Stimulated activated effector memory CD8-positive, alpha-beta T cell treated with anti-CD3 and anti-CD28 coated beads, Interleukin-12 subunit alpha, Interleukin-12 subunit beta, amount 100 ng/mL, for 72 hours (primary cell): Measurements from ENCODE around the gene CSMD2.
"Not testable (repeated sequence)": the region's sequence is repeated elsewhere in the genome, so short reads cannot be mapped to it uniquely, and the experiment has no call there.

Experiments
- ATAC-seq: fragments of 150-1000 bp; cut with Tn5 transposase; 2 replicates; pipeline ENCODE4 v1.10.0; 2021
- DNase-seq, 2 donors: peaks; one replicate each; pipeline ENCODE4 v3.0.0; 2021 to 2022; ENCODE audit warnings: low spot score in 2 of 2
- H3K27ac Mint-ChIP-seq: one replicate; pipeline ENCODE4 v1.8.0; 2022; ENCODE audit warnings: mild to moderate bottlenecking, mixed read lengths
- H3K36me3 Mint-ChIP-seq: one replicate; pipeline ENCODE4 v1.8.0; 2022; ENCODE audit warnings: mild to moderate bottlenecking, mixed read lengths
- H3K4me1 Mint-ChIP-seq: one replicate; pipeline ENCODE4 v1.8.0; 2022; ENCODE audit warnings: mixed read lengths
- H3K4me3 Mint-ChIP-seq: one replicate; pipeline ENCODE4 v1.8.0; 2022; ENCODE audit warnings: mild to moderate bottlenecking, mixed read lengths
- H3K9me3 Mint-ChIP-seq: one replicate; pipeline ENCODE4 v1.8.0; 2022; ENCODE audit warnings: mixed read lengths

The CSMD2 gene

DNA sequence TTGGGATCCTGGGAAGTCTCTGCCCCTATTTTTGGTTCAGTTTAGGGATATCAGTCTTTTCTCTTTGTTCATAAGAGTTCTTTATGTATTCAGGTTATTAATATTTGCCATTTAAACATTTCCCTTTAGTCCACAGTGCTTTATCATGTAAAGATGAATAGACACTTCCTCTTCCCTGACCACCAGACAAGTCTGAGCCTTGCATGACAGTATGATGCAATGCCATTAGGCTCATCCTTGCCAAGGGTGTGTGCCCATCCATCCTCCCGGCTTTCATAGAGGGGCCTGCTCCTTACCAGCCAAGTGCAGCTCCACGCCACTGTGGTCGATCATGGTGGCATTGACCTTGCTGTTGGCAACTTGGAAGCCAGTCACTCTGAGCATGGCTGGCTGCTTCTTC, 640.4 kb downstream of the CSMD2 start:
- ATAC-seq (no peak), DNase-seq (no peak)
- no peak overlapping the region for H3K4me3 Mint-ChIP-seq
- no peak overlapping the region for H3K27ac Mint-ChIP-seq
- H3K36me3 Mint-ChIP-seq, result no peaks in the 10 kb centered on the region
- no peaks in the 10 kb centered on the region for H3K4me1 Mint-ChIP-seq
- no peaks in the 10 kb centered on the region for H3K9me3 Mint-ChIP-seq

- no peaks in the 10 kb centered on the region for H3K4me1 Mint-ChIP-seq
- no peak for DNase-seq
- no peak overlapping the region for H3K27ac Mint-ChIP-seq
- no peak overlapping the region for H3K4me3 Mint-ChIP-seq
- no peaks in the 10 kb centered on the region for H3K9me3 Mint-ChIP-seq
- no peaks in the 10 kb centered on the region for H3K36me3 Mint-ChIP-seq
- ATAC-seq, result no peak
Observed at GRCh38 chr1:33519240-33519884, 645.7 kb downstream of the CSMD2 start.

DNA sequence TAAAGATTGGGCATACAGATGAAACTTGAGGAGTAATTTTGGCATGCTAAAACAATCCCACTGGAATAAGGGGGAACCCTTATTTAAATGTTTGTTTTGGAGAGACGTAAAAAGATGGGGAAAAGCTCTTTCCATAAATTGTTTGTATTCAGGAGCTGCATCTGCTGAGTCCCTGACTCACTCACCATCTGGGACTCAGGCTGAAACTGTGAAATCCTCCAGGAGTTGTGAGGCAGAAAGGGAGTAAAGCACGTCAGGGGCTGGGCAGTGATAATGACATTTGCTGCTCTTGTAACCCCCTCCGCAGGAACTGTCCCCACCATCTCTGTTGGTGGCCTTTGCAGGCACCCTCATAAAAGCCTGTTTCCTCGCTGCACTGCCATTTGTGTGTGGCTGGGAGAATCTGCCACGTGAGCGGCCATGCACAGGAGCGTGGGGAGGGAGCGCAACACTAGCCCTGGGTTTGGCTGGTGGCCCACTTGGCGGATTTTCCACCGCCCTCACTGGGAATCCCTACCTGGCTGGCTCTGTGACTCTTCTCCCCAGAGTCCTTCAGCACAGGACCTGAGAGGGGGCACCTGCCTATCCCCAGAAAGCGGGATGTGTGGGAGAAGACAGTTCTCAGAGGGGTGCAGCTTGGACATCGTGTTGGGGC, 647.3 kb downstream of the CSMD2 start:
- Mint-ChIP-seq H3K27ac (no peak overlapping the region), H3K9me3 (no peaks in the 10 kb centered on the region), H3K4me3 (no peak overlapping the region), H3K36me3 (no peaks in the 10 kb centered on the region), H3K4me1 (no peaks in the 10 kb centered on the region)
- ATAC-seq (no peak), DNase-seq (no peak)

GRCh38 chr1:33516891-33517567, 648.0 kb downstream of the CSMD2 start:
- H3K27ac Mint-ChIP-seq, result no peak overlapping the region
- H3K36me3 Mint-ChIP-seq, result no peaks in the 10 kb centered on the region
- no peak overlapping the region for H3K4me3 Mint-ChIP-seq
- ATAC-seq (no peak), DNase-seq (no peak)
- H3K9me3 Mint-ChIP-seq, result no peaks in the 10 kb centered on the region
- no peaks in the 10 kb centered on the region for H3K4me1 Mint-ChIP-seq

DNA sequence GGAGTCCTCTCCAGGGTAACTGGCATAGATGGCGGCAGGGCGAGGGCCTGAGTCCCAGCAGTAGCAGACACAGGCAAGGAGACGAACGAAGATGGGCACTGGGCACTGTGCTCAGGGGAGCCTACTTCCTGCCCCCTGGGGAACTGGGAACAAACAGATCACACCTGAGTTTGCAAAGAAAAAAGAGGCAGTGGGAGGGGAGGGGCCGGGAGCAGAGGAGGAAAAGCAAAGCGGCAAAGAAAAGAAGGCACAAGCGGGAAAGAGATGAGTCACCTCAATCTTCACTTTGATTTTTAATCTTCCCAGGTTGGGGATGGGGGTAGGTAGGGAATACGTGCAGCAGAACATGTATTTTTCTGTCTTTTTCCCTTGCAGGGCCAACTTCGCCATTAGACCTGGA, 648.6 kb downstream of the CSMD2 start:
- ATAC-seq (no peak), DNase-seq (no peak)
- Mint-ChIP-seq H3K4me1 (no peaks in the 10 kb centered on the region), H3K9me3 (no peaks in the 10 kb centered on the region), H3K27ac (no peak overlapping the region), H3K4me3 (no peak overlapping the region), H3K36me3 (no peaks in the 10 kb centered on the region)

DNA sequence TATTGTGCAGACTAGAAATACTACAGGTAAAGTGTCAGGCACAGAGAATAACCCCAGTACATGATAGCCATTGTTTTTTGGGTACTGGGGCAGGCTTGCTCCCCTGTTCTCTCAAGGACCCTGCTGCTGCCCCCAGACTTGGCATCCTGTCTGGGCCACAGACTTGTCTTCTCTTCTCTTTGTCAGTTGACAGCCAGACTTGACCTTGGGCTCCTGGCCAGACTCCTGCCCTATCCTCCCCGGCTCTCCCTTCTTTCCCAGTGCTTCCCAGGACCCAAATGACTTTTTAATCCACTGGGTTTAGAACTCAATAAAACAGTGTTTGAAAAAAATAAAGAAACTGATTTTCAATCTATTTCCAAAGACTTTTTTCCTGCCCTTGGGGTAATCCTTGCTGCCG, 649.4 kb downstream of the CSMD2 start:
- DNase-seq (no peak), ATAC-seq (no peak)
- Mint-ChIP-seq H3K27ac (no peak overlapping the region), H3K9me3 (no peaks in the 10 kb centered on the region), H3K36me3 (no peaks in the 10 kb centered on the region), H3K4me3 (no peak overlapping the region), H3K4me1 (no peaks in the 10 kb centered on the region)

GRCh38 chr1:33515112-33515511, 649.9 kb downstream of the CSMD2 start:
- no peak for ATAC-seq
- Mint-ChIP-seq H3K4me3 (no peak overlapping the region), H3K9me3 (no peaks in the 10 kb centered on the region), H3K4me1 (no peaks in the 10 kb centered on the region), H3K27ac (no peak overlapping the region), H3K36me3 (no peaks in the 10 kb centered on the region)
- no peak for DNase-seq

DNA sequence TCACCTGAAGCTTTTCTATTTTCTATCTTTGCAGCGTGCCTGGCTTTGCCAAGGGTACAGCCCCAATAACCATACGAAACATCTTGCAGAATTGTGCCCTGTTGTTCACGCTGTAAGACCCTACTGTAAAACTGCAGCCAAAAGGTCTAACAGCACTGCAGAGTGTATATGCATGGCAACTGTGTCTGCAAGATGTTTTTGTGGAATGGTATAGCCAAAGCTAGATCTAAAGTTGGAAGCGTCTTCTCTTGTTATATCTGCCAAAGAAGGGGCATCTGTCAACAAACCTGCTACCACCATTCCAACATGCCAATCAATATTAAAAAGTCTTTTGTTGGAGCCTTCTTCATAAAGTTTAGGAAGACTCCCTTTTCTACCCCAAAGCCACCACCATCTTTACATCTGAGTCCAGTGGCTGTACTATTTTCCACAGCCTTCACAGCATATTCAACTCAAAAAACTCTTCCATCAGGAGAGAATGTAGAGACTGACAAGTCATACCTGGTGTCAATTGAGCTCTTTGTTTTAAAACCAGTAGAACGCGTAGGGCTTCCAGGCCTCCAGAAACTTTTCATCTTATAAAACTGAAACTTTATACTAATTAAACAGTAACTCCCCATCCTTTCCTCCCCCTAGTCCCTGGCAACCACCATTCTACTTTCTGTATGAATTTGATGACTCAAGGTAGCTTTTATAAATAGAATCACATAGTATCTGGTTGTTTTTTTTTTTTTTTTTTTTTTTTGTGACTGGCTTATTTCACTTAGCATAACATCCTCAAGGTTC, 652.6 kb downstream of the CSMD2 start:
- ATAC-seq (peak; percentile 47), DNase-seq (no peak)
- H3K36me3 Mint-ChIP-seq, result no peaks in the 10 kb centered on the region
- no peaks in the 10 kb centered on the region for H3K9me3 Mint-ChIP-seq
- H3K4me3 Mint-ChIP-seq, result no peak overlapping the region
- H3K4me1 Mint-ChIP-seq, result no peaks in the 10 kb centered on the region
- no peak overlapping the region for H3K27ac Mint-ChIP-seq

GRCh38 chr1:33509276-33509675, 655.8 kb downstream of the CSMD2 start:
- not testable (repeated sequence) for DNase-seq, H3K27ac Mint-ChIP-seq, H3K36me3 Mint-ChIP-seq, ATAC-seq, H3K4me1 Mint-ChIP-seq, H3K9me3 Mint-ChIP-seq, H3K4me3 Mint-ChIP-seq

GRCh38 chr1:33508151-33508550, 656.9 kb downstream of the CSMD2 start:
- DNase-seq (no peak), ATAC-seq (no peak)
- Mint-ChIP-seq H3K27ac (no peak overlapping the region), H3K4me1 (no peaks in the 10 kb centered on the region), H3K9me3 (no peaks in the 10 kb centered on the region), H3K36me3 (no peaks in the 10 kb centered on the region), H3K4me3 (no peak overlapping the region)

- Mint-ChIP-seq H3K36me3 (no peaks in the 10 kb centered on the region), H3K4me3 (no peak overlapping the region), H3K27ac (no peak overlapping the region), H3K4me1 (no peaks in the 10 kb centered on the region), H3K9me3 (peaks cover under 1% of the 10 kb centered on the region)
- DNase-seq, result no peak
- ATAC-seq, result no peak
Observed at GRCh38 chr1:33507661-33508060, 657.4 kb downstream of the CSMD2 start.

DNA sequence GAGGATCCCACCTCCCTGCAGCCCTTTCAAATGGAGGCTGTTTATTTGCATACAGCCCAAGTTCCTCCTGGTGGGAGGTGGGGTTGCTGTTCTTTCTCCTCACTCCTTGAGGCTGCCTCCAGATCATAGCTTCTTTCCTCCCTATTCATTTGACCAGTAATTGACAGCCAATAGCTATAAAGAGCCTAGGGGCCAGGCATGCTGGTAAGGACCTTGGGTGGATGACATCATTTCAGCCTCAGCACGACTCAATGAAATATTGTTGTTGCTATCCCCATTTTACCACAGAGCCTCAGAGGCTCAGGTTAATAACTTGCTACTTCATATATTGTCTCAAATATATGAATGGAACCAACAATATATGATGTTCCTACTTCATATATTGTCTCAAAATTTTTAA, 661.5 kb downstream of the CSMD2 start:
- Mint-ChIP-seq H3K4me1 (no peaks in the 10 kb centered on the region), H3K27ac (no peak overlapping the region), H3K36me3 (no peaks in the 10 kb centered on the region), H3K4me3 (no peak overlapping the region), H3K9me3 (peaks cover 5% of the 10 kb centered on the region)
- no peak for DNase-seq
- ATAC-seq, result no peak

- Mint-ChIP-seq H3K9me3 (peaks cover 6% of the 10 kb centered on the region), H3K36me3 (no peaks in the 10 kb centered on the region), H3K4me1 (no peaks in the 10 kb centered on the region), H3K27ac (no peak overlapping the region), H3K4me3 (no peak overlapping the region)
- no peak for ATAC-seq
- DNase-seq, result no peak
Observed at GRCh38 chr1:33502726-33503125, 662.3 kb downstream of the CSMD2 start.

- Mint-ChIP-seq H3K4me3 (no peak overlapping the region), H3K36me3 (no peaks in the 10 kb centered on the region), H3K4me1 (no peaks in the 10 kb centered on the region), H3K9me3 (peaks cover 14% of the 10 kb centered on the region), H3K27ac (no peak overlapping the region)
- no peak for ATAC-seq
- DNase-seq, result no peak
Observed at GRCh38 chr1:33501774-33502173, 663.3 kb downstream of the CSMD2 start.

GRCh38 chr1:33501309-33501708, 663.7 kb downstream of the CSMD2 start:
- ATAC-seq (no peak), DNase-seq (no peak)
- H3K4me3 Mint-ChIP-seq, result no peak overlapping the region
- no peak overlapping the region for H3K27ac Mint-ChIP-seq
- H3K4me1 Mint-ChIP-seq, result no peaks in the 10 kb centered on the region
- H3K9me3 Mint-ChIP-seq, result peaks cover 15% of the 10 kb centered on the region
- H3K36me3 Mint-ChIP-seq, result no peaks in the 10 kb centered on the region
